ENCODE data around the gene AEBP2. TPM values are rescaled to one million over a fixed set of nuclear protein-coding genes. Genes with fewer than 3 reads are reported as not detected.

Gene AEBP2
- total and polyA plus RNA-seq, 9 of the 15 experiments (the other 6 are each of a cell fraction or from before 2014, with no cell fraction given): 5.7 to 43.7 (median 10.3) TPM

DNA sequence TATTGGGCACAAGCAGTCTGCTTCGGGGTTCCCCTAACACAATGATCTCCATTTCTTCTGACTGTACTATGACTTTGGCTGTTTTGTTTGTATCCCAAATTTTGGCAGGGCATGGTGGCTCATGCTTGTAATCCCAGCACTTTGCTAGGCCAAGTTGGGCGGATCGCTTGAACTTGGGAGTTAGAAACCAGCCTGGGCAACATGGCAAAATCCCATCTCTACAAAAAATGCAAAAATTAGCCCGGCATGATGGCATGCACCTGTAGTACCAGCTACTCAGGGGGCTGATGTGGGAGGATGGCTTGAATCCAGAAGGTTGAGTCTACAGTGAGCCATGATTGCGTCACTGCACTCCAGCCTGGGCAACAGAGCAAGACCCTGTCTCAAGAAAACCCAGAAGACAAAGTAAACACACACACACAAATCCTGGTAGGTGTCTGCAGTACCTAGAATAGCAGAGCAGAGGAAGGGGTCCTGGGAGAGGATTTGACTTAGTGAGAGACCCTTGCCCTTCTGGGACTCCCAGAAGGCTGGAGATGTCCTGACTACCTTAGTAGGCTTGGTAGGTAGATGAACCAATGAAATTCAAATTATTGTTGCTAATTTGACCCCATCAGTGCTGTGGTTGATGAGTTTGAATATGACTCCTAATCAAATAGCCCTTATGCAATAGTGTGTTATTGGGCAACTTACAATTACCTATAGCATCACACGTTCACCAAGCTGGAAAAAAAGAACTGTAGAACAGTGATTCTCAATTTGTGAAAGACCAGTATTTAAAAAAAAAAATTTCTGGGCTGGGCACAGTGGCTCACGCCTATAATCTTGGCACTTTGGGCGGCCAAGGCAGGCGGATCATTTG is 6.8 kb upstream of the AEBP2 start:
- ChIA-PET CTCF (ENCODE audit: low intra/inter-chr PET ratio) (no interaction called here), POLR2A (no interaction called here)
- Histone ChIP-seq H3K9ac (ENCODE audit: insufficient read depth in 1 of 2, low read depth in 2 of 2, low read length in 2 of 2) (no peak overlapping the region), H3K9me1 (ENCODE audit: control insufficient read depth, insufficient read depth, low read length) (no peaks in the 10 kb centered on the region), H2AFZ (ENCODE audit: low read depth, low read length) (no peak overlapping the region), H4K20me1 (replicated peaks; ENCODE audit: control insufficient read depth, insufficient read depth, low read length) (no peaks in the 10 kb centered on the region), H3K4me1 (replicated peaks in 1 of 2; ENCODE audit: control insufficient read depth in 2 of 2, insufficient read depth in 2 of 2, low read length in 2 of 2) (no peaks in the 10 kb centered on the region), H3K27ac (ENCODE audit: extremely low read depth, low read depth, low read length) (no peak overlapping the region), H3K9me3 (replicated peaks; ENCODE audit: control insufficient read depth, insufficient read depth, low read depth, low read length) (no peaks in the 10 kb centered on the region), H3K4me2 (ENCODE audit: insufficient read depth, low read length) (no peak overlapping the region), H3K79me2 (ENCODE audit: control insufficient read depth, insufficient read depth, low read length) (no peaks in the 10 kb centered on the region), H3K4me3 (no peak overlapping the region), H3K27me3 (ENCODE audit: control insufficient read depth in 2 of 2, insufficient read depth in 2 of 2, low read length in 2 of 2) (no peaks in the 10 kb centered on the region; a peak in 1 of 5 replicates), H3K36me3 (ENCODE audit: control insufficient read depth, insufficient read depth, low read length) (no peaks in the 10 kb centered on the region)
- DNase-seq (ENCODE audit: extremely low read depth in 1 of 4, low spot score in 3 of 4): no peak
- TF ChIP-seq ZNF121 (CRISPR knock-in tag; conservative IDR thresholded peaks at IDR 0.05) (peak; percentile 38), RBM22 (IDR thresholded peaks at IDR 0.05; ENCODE audit: low read depth, low read length, poor library complexity, severe bottlenecking) (no peak), CEBPB (tag; IDR thresholded peaks at IDR 0.05) (peak; percentile 58; the same call in 1 of the 2 replicates), CHD4 (IDR thresholded peaks at IDR 0.05; ENCODE audit: insufficient read depth, insufficient replicate concordance, low read depth, low read length, poor library complexity, severe bottlenecking) (no peak)
- no peak for FAIRE-seq
- 45% methylated on average over 7 of the region's 9 CpGs for WGBS (ENCODE audit: insufficient coverage, low coverage, missing lambda C conversion rate)
- in situ Hi-C loops (cut with MboI) (no loop called here), intact Hi-C loops (cut with micrococcal nuclease) (no loop called here)
- no TSS peak for BruUV-seq (replicated peaks)
- ATAC-seq: no peak

DNA sequence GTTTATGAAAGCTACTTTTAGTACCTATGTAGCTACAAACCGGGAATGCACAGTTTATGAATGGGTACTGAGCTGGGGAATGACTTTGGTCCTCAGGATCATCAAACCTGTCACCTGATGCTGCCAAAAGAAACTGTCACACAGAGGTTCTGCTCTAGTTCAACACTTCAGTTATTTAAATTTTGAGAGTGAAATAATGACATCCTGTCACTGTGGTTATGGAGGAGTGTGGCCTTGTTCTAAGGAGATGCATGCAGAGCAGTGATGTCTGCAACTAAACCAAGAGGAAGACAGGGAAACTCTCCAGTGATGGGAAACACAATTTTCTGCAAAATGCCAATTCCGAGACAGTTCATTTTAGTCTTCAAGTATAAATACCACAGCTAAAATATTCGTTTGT is 4.8 kb upstream of the AEBP2 start:
- Histone ChIP-seq H4K20me1 (replicated peaks; ENCODE audit: control insufficient read depth, insufficient read depth, low read length) (no peaks in the 10 kb centered on the region), H3K79me2 (ENCODE audit: control insufficient read depth, insufficient read depth, low read length) (no peaks in the 10 kb centered on the region; the same call in 1 of the 3 replicates), H3K4me2 (ENCODE audit: insufficient read depth, low read length) (no peak overlapping the region), H3K36me3 (ENCODE audit: control insufficient read depth, insufficient read depth, low read length) (no peaks in the 10 kb centered on the region), H3K27ac (ENCODE audit: extremely low read depth, low read depth, low read length) (no peak overlapping the region), H3K4me3 (no peak overlapping the region), H3K9ac (ENCODE audit: insufficient read depth in 1 of 2, low read depth in 2 of 2, low read length in 2 of 2) (no peak overlapping the region), H3K27me3 (ENCODE audit: control insufficient read depth in 2 of 2, insufficient read depth in 2 of 2, low read length in 2 of 2) (no peaks in the 10 kb centered on the region), H3K4me1 (replicated peaks in 1 of 2; ENCODE audit: control insufficient read depth in 2 of 2, insufficient read depth in 2 of 2, low read length in 2 of 2) (peaks cover 1 to 3% of the 10 kb centered on the region in 2 experiments; a peak in 2 of 5 replicates), H3K9me1 (ENCODE audit: control insufficient read depth, insufficient read depth, low read length) (no peaks in the 10 kb centered on the region), H2AFZ (ENCODE audit: low read depth, low read length) (no peak overlapping the region), H3K9me3 (replicated peaks; ENCODE audit: control insufficient read depth, insufficient read depth, low read depth, low read length) (no peaks in the 10 kb centered on the region)
- in situ Hi-C loops (cut with MboI): no loop called here
- ATAC-seq (no peak), FAIRE-seq (no peak), DNase-seq (ENCODE audit: extremely low read depth in 1 of 4, low spot score in 3 of 4) (no peak)
- ChIA-PET POLR2A (no interaction called here), CTCF (ENCODE audit: low intra/inter-chr PET ratio) (no interaction called here)
- BruUV-seq (replicated peaks): no TSS peak
- intact Hi-C loops (cut with micrococcal nuclease): no loop called here
- TF ChIP-seq HNRNPK (IDR thresholded peaks at IDR 0.05; ENCODE audit: low read depth, low read length, poor library complexity, severe bottlenecking) (no peak), ZNF282 (CRISPR knock-in tag; IDR thresholded peaks at IDR 0.05) (no peak), NUFIP1 (IDR thresholded peaks at IDR 0.05; ENCODE audit: partially characterized antibody) (no peak), NELFE (IDR thresholded peaks at IDR 0.05; ENCODE audit: insufficient read depth, insufficient read length) (no peak)
- TF ChIP-seq, protein P1, sequence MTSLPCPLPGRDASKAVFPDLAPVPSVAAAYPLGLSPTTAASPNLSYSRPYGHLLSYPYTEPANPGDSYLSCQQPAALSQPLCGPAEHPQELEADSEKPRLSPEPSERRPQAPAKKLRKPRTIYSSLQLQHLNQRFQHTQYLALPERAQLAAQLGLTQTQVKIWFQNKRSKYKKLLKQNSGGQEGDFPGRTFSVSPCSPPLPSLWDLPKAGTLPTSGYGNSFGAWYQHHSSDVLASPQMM (CRISPR knock-in tag; IDR thresholded peaks at IDR 0.05): no peak
- 25% methylated on average over 3 of the region's 3 CpGs for WGBS (ENCODE audit: insufficient coverage, low coverage, missing lambda C conversion rate)

Data from K562 (cell line).